B cell (primary cell): ENCODE measurements around the gene SLC1A1.

Source experiments
- CTCF ChIP-seq: fragments of 200-600 bp; IDR thresholded peaks from one replicate; pipeline ENCODE4 v1.8.0; 2022; ENCODE audit warnings: antibody characterized with exemption, mild to moderate bottlenecking
- EZH2 ChIP-seq: IDR thresholded peaks from 2 replicates; pipeline ENCODE4 v1.6.1; 2012; ENCODE audit warnings: borderline replicate concordance, low read depth, mild to moderate bottlenecking, moderate library complexity, low read length; ENCODE audit not compliant: insufficient read depth, poor library complexity, severe bottlenecking

- TF ChIP-seq EZH2 (no peak), CTCF (no peak)
Measured at GRCh38 chr9:4497855-4498254, 7.6 kb downstream of the SLC1A1 start.
